ENCODE measurements around the gene LIMS1.

LIMS1 gene

DNA sequence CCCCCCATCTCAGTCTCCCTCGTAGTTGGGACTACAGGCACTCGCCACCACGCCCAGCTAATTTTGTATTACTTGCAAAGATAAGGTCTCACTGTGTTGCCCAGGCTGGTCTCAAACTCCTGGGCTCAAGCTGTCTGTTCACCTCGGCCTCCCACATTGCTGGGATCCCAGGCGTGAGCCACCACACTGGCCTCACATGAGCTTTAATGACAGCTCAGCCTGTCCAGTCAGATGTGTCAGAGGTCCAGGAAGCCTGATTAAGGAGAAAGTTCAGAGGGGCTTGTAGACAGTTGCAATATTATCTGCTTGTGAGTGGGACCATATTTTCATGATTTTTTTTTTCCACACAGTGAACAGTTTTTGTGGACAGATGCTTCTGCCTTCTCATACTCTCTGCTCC, 82.0 kb downstream of the LIMS1 start:
- no peak for DNase-seq

DNA sequence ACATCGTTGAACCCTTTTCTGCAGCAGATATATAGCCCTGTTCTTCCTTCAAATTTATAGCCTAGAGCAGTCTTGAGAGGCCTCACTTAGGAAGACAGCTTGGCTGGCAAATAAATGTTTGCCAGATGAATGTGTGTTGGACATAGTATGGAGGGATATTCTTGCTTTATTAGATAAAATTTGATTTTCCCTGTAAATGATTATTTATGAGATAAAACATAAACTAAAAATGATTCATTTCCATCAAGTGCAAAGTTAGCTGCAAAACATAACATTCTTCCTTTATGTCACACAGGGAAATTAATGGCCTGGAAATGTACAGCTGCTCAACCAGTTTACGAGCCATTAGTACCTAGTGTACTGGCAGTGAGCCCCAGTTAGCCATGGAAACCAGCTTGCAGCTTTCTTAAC, 82.5 kb downstream of the LIMS1 start:
- DNase-seq = no peak

DNA sequence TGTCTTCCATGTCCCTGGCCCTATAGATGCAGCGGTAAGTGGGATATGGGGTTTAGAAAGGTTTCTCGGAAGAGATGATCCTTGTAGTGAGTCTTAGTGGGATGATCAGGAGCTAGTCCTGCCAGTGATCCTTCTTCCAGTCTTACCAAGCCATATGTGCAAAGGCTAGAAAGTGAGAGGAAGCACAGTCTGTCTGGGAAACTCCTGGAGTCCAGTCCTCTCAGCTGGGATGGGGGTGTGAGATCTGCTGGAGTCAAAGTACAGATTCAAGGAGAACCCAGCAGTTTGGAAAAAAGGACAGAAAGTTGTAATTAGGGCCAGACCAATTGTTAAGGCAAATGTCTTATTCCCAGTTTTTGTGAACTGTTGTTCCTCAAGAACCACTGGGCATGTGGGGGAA, 83.3 kb downstream of the LIMS1 start:
- DNase-seq = no peak

DNA sequence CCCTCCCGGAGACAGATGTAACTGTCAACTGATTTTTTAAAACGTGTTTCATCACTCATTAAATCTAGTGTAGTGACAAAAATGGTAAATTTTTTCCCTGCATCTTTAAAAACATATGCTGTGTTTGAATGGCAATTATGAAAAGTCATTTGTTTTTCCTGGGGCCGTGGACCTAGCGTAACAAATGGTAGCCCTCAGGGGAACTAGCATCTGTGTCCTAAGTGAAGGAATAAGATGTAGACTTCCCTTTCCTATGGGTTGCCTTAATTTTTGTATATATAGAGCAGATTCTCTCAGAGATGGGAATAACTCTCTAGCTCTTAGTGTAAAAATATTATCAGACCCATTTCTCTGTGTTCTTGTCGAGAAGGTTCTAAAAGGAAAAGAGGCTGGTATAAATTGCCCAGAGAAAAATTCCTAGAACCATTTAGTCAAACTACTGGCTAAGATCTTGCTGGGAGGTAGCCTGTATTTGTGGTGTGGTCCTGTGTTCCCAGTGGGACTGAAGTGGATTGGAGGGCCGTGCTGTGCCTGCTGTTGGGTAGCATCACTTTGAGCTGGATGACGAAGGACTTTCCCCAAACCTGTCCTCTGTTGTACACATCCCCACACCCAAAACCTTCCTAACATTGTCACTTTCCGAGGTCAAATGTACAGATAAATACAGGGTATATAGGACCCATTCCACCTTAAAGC, 85.8 kb downstream of the LIMS1 start:
- DNase-seq = no peak

DNA sequence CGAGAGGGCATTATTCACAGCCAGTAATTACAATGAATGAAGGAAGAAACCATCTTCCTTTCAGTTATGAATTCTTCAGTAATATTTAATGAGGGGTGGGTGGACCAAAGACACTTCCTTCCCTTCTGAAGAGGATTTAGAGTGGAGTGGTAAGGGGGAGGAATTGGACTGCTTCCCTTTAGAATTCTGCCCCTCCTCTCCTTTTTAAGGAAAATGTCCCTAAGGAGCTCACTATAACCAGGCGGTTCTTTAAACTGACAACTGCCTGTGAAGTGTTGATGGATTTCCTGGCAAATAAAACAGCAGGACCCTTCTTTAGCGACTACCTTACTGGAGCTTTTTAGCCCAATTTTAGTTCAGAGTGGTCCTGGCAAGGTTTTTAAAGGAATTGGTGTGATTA, 86.4 kb downstream of the LIMS1 start:
- DNase-seq = no peak

DNA sequence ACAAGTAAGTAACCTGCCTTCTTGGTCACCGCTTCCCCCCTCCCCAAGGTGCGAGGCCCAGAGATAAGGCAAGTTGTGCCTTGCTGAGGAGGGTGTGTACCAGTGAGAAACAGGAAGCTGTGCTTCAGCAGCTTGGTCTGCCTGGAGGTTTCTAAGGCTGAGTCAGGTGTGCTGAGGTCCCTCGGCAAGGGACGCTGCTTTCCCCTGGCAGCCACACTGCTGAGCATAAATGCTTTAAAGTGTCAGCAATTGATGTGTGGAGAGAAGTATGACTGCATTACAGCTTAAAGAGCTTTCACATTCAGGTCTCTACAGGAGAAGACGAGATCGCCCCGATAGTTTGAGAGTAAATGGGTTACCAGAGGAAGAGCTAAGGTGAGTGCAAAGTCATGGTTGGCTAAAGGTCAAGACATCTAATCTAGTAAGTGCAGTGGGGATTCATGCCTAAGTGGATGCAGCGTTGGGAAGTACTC, 86.9 kb downstream of the LIMS1 start:
- peak; percentile 71 for DNase-seq

DNA sequence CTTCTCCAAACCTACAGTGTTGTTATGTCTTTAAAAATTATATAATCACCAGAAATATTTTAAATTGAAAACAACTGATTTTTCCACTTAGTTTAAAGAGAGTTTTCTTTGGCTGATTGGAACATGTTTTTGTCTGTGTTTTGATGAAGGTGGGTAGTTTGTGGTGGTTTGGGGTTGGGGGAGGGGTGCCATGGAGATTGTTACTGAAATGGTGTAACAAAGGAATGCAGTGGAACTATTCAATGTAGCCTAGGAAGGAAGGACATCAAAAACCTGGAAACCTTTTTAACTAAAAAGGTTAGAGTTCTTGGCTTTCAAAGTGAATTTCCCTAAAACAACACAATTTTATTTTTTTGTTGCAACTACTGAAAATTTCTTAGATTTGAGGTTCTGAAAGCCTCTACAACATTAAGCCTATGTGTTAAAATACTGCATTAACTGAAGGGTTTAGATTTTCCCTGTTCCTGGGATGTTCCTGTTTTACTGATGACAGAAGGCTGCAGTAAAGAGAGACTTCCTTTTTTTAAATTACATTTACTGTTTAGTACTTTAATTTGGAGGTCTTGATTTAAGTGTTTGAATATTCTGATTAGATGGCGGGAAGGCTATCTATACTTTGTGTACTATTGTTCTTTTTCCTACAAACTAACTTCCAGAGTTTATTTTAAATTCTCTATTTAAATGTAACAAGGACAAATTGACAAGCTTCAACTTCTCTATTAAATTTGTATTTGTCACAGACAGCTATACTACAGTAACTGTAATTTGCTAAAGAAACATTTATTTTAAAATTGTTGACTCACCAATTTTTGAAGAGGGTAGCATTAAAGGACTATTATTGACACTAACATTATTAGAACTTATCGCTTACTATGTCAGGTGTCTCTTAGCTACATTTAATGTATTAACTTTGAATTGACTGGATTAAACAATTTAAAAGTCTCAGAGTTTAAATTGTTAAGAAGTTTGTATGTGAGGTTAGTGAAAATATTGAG, 87.7 kb downstream of the LIMS1 start:
- no peak for DNase-seq

DNA sequence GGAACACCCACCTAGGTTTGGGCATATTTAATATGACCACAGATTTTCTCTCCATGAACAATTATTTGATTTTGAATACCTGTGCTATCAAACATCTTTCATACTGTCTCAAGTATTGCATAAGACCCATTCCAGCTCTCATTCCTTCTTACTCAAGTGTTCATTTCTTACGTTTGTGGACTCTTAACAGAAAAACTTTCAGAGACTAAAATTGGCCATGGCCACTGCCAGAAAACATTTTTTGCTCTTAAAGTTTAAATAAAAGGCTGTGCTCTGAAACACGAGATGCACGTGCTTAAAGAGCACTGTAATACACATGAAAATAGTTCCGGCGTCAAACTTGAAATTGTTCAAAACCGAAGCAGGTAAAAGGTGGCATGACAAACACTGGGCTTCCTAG, 89.3 kb downstream of the LIMS1 start:
- DNase-seq = no peak

DNA sequence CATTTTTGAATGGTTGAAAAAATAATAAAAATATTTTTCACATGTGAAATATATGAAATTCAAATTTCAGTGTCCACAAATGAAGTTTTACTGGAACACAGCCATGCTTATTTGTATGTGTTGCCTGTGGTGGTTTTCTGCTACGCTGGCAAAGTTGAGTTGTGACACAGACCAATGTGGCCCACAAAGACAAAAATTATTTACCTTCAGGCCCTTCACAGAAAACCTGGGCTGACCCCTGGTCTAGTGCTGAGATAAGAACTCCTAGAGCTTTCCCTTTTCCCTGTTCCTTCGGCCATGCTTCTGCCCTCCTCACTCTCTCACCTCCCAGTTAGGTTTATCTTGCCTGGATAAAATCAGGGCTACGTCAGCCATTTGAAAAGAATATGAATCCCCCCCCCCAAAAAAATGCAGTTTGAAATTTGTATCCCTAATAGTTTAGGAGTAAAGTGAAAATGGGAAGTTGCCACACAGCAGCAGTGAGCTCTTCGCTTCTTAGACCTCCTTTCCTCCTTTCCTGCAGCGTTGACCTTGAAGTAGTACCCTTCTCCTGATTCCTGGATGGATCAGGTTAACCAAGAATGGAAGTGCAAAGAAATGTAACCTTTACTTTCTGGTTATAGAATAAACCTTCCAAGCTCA, 91.0 kb downstream of the LIMS1 start:
- no peak for DNase-seq

DNA sequence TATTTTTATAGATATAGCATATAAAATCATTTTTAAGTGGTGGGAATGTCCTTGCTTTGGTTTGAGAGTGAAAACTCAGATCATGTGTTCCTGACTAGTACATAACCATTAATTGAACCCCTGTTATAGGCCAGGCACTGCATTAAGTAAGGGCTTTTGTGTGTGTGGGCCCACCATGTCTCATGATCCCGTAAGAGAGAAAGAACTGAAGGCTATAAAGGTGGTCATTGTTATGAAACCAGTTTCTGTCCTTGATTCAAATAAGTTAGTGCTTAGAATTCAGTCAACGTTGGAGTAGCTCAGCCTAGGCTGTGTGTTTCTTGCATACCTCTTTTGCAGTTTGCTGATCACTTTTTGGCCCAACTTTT, 91.5 kb downstream of the LIMS1 start:
- DNase-seq = no peak

DNA sequence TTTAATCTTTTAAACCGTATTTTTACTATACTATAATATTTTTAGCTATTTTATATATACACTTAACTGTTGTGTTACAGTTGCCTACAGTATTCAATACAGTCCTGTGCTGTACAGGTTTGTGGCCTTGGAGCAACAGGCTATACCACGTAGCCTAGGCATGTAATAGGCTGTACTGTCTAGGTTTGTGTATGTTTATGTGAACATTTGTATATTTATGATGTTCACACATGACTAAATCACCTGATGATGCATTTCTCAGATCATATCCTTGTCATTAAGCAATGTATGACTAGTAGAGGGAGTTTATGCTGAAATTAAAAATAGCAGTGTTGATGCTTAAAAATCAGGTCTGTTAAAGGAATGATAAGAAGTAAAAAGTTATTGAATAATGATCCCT, 92.7 kb downstream of the LIMS1 start:
- no peak for DNase-seq

DNA sequence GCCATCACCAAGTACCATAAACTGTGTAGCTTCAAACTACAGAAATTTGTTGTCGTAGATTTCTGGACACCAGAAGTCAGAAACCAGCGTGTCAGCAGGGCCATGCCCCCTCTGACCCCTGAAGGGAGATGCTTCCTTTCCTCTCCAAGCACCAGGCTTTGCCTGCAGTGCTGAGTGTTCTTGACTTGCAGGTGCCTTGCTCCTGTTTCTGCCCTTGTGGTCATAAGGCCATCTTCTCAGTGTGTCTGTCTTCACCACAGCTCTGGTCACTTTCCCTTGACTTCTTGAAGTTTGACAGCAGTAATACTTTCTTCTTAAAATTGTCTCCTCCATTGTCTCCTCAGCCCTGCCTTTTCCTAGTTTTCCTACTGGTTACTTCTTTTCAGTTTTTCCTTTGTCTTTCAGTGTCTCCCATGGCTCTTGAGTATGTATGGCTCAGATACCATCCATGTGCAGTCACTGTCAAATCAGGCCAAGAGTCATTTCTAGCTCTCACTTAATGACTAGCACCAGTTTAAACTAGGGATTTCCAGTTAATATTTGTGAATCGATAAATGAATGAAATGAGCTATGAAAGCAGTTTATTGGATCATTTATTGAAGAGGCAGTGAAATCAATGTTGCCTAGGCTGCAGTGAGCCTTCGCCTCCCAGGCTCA, 93.8 kb downstream of the LIMS1 start:
- no peak for DNase-seq

DNA sequence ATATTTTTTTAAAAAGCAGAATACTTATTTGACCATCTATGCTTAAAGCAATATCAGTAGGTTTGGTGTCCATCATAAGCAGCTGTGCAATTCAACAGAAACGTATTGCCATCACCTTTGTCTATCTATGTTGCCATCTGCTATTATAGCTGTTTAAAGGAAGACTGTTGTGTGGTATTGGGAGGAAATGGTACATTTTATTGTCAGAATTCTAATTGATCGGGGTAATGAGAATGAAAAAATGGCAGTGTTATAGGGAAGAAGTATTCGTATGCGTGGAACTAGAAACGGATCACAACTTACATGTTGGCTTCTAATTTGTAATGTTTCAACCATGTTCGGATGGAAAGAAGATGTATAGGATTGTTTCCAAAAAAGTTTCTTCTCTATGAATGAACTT, 94.7 kb downstream of the LIMS1 start:
- no peak for DNase-seq

DNA sequence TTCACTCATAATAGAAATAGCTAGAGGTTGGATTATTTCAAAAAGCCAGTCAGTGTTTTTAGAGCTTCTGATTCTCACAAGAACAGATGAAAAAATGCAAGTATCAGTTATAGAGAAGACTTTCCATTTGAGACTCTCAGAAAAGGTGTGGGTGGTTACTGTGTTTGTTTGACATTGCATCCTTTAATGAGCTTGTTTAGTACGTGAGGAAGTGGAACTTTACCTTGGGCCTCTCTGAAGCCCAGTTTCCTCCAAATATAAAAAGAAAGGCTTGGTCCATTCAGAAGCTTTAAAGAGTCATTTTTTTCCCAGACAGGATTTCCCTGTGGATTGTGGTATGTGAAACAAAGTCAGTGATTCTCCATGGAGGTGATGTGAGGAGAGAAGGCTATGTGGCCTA, 95.1 kb downstream of the LIMS1 start:
- DNase-seq = no peak

DNA sequence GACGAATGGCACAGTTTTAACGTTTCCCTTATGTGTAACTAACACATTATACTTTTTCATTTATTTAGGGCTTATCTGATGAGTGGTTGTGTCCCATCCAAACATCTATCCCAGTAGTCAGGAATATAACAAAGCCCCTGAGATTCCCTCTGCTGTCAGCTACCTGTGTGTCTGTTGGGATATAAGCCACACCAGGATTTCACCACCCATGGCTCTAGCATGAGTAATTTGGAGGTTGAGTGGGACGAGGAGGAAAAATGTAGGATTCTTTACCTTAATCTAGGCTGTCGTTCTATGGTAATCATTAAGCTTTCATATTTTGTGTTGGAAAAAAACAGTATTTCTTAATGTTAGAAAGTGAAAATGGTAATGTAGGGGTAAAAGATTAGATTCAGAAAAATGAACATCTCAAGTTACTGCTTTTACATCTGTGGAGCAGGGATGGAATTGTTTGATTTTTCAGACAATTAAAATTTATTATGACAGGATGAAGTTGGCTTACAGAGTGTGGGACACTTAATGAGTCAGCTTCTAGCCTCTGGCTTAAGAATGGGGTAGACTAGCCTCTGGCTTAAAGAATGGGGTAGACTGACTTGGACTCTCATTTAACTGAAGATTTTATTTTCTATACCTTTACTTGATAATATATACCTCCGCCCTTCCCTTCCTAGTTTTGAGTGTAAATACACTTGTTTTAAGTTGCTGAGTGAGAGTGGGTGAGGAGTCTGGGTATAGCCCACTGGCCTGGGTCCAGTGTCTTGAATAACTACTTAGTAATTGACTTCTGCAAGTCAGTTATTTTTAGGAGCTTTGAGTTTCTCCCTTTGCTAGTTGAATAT, 96.5 kb downstream of the LIMS1 start:
- DNase-seq = no peak

DNA sequence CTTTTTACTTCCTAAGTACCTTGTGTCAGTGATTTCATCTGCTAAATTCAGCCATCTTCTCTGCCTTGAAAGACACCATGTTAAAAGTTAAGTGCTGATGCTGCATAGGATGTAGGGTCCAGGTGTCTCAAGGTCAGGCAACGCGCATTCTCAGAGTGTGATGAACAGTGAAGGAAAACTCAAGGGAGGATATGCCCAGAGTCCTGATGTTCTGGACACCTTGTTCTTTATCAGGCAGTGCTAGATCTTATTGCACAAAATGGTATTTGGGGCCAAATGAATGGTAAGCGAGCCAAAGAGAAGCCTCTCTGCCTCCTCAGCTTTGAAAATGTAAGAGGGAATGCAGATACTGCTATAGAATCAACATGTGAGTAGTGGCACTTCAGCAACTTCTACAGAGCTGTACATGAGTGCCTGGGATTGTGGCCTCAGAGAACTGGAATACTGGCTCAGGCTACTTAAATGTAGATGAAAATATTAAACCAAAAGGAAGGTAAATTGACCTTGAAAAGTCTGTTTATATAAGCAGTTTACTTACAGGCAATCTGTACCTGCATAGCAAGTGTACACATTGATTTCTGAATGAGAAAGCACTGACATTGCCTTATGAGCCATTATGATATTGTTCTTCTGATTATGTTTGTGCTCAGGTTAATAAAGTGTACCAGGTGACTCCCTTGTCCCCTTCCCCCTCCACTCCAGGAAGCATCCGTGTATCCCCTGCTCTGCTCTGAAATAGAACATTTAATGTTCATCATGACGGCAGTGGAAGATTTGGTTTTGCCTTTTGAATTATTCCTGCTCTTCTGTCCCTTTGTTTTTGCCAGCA, 98.3 kb downstream of the LIMS1 start:
- no peak for DNase-seq

DNA sequence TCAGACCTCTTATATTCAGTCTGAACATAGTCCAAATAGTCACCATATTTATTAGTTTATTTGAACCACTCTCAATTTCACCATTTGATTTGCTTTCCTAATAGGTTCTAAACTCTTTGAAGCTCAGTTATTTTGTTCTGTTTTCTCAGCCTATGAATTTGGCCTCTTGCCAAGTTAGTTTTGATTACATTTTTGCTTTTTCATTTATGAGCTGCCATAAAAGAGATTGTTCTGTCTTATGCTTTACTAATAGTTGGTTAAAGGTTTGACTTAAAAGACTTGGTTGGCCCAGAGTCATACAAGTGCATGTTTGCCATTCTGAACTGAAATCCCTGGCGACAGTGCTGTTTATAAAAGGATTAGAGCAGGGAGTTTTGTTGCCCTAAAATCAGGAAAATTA, 99.1 kb downstream of the LIMS1 start:
- DNase-seq = no peak

DNA sequence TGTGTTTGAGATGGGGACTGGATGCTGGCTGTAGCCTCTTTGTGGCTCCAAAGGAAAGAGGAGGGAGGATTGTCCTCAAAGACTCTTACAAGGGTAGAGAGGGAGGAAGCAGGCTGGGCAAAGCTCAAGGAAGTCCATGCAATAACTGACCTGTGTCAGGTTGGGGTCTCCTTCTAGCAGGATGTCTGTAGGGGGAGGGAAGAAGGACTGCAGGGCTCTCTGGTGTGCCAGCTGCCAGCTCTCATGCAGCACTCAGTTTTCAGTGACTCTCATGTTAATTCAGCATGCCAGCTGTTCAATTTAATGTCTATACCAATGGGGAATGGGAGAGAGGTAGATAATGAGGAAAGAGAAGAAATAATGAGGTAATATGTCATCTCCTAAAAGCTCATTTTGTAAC, 99.7 kb downstream of the LIMS1 start:
- no peak for DNase-seq

DNA sequence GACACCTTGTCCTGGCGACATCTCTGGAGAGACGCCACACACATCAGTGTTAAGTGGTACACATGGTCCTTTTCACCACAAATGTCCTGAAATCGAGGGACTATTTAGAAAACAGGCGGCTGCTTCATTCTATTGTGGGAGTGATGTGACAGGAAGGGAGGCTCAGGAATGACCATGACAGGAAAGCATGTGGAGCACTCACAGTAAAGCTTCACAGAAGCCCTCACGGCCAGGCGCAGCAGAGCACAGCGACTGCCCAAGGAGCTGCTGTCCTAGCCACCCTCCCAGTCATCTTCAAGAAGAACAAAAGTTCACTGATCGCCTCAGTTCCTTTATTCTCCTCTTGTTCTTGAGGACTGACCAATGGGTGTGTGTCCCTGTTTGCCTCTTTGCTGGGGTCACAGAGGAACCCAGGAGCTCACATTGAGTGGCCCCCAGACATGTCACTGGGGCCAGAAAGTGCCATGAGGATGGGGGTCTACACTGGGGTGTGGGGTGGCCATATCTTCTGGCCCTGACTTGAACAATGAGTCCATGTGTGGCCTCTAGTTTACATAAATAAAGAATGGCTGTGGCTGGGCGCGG, 100.4 kb downstream of the LIMS1 start:
- DNase-seq = no peak

DNA sequence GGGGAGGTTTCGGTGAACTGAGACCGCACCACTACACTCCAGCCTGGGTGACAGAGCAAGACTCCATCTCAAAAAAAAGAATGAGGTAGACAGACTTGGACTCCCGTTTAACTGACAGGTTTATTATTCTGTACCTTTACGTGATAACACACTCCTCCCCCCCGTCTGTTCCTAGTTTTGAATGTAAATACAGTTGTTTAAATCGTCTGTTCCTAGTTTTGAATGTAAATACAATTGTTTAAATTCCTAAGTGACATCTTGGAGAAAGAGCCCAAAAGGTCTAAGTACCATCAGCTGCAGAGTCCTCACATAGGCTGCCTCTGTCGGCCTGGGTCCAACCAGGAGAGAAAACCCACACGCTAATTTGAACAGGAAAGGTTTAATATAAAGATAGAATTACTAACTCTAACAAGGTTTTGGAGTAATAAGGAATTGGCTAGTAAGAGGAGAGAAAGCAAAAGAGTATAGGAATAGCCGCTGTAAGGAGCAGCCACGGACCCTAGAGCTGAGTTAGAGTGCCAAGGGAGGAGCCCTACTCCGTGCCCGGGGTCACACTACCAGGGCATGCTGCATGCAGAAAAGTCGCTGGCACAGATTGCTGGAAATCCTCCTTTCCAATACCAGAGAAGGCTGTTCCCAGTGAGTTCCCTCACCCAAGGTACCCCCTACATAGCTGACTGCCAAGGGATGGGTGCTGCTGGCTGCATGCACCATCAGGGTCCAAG, 101.5 kb downstream of the LIMS1 start:
- DNase-seq = no peak
